ENCODE results near the gene SLC25A18.

DNA sequence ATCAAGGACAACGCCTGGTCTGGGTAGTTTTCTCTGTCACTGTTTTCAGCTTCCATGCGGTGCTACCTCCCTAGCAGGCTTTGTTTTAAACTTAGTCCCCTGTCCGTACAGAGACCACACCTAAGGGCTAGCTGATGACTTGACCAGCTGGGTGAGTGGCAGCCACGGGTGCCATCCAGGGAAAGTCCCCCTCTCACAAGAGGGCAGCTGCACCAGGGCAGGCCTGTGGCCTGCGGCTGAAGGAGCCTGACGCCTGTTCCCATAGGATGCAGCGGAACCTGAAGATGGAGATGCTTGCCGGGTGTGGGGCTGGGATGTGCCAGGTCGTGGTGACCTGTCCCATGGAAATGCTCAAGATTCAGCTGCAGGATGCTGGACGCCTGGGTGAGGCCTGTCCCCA lies 19.9 kb downstream of the SLC25A18 start:
- no peak for TF ChIP-seq ZNF274 (IDR thresholded peaks at IDR 0.05; ENCODE audit: low read depth, low read length)
- TF ChIP-seq YY1 (IDR thresholded peaks at IDR 0.05; ENCODE audit: insufficient read depth, insufficient read length) = no peak

All from NT2/D1 (cell line).